Astrocyte of the hippocampus (primary cell): Measurements from ENCODE around the gene NDUFA7.
"Not testable (repeated sequence)": the region's sequence is repeated elsewhere in the genome, so short reads cannot be mapped to it uniquely, and the experiment has no call there.

Experiments
- DNase-seq: peaks from one replicate; pipeline ENCODE4 v3.0.0; 2011; ENCODE audit warnings: low read depth, low spot score

Gene NDUFA7

GRCh38 chr19:8321067-8321985 lies at the start of gene NDUFA7, which contains the start of gene RPS28:
NDUFA7 (minus strand) TSS chr19:8321375; CDS start chr19:8321358, 17 bp downstream.
RPS28 (plus strand) TSS chr19:8321496; CDS start chr19:8321531, 35 bp downstream.
- peak; percentile 99 for DNase-seq

GRCh38 chr19:8370176-8371010 lies 49.2 kb upstream of the NDUFA7 start:
- no peak for DNase-seq

GRCh38 chr19:8367327-8368001 lies 46.3 kb upstream of the NDUFA7 start:
- DNase-seq, result peak; percentile 99

- no peak for DNase-seq
Observed at GRCh38 chr19:8366961-8367326, 45.8 kb upstream of the NDUFA7 start.

GRCh38 chr19:8366121-8366581 lies 45.0 kb upstream of the NDUFA7 start:
- no peak for DNase-seq

GRCh38 chr19:8363803-8364771 lies 42.9 kb upstream of the NDUFA7 start, which contains the start of gene ANGPTL4:
ANGPTL4 (plus strand) TSS chr19:8364155; CDS start chr19:8364322, 167 bp downstream.
- peak; percentile 77 for DNase-seq

- peak; percentile 99 for DNase-seq
Observed at GRCh38 chr19:8361921-8362793, 41.0 kb upstream of the NDUFA7 start.

GRCh38 chr19:8360196-8360595 lies 39.0 kb upstream of the NDUFA7 start:
- no peak for DNase-seq

- DNase-seq, result no peak
Observed at GRCh38 chr19:8358948-8359347, 37.8 kb upstream of the NDUFA7 start.

GRCh38 chr19:8357007-8357521 lies 35.9 kb upstream of the NDUFA7 start:
- no peak for DNase-seq

- DNase-seq, result peak; percentile 87
Observed at GRCh38 chr19:8355631-8356402, 34.6 kb upstream of the NDUFA7 start.

GRCh38 chr19:8352845-8353244 lies 31.7 kb upstream of the NDUFA7 start:
- DNase-seq, result not testable (repeated sequence)

GRCh38 chr19:8352134-8352827 lies 31.1 kb upstream of the NDUFA7 start:
- peak; percentile 34 for DNase-seq

- not testable (repeated sequence) for DNase-seq
Observed at GRCh38 chr19:8349629-8350372, 28.6 kb upstream of the NDUFA7 start.

GRCh38 chr19:8343483-8343844 lies 22.3 kb upstream of the NDUFA7 start:
- DNase-seq, result no peak

GRCh38 chr19:8342684-8343482 lies 21.7 kb upstream of the NDUFA7 start, which contains the start of gene KANK3:
KANK3 (minus strand) TSS chr19:8343262; CDS start chr19:8337828, 5,434 bp downstream.
- peak; percentile 96 for DNase-seq
